OCI-LY3 (cell line): ENCODE measurements around the gene GJB2.

Experiments used
- EZH2phosphoT487 ChIP-seq: fragments of 200-600 bp; shearing (Covaris generic); IDR thresholded peaks from 2 replicates; pipeline ENCODE4 v1.6.1; 2018; ENCODE audit warnings: antibody characterized with exemption, mixed run types, low read depth
- TF ChIP-seq, protein P1 (sequence below): fragments of 200-600, 300-600 bp; sonication (generic); IDR thresholded peaks from 2 replicates; pipeline ENCODE4 v1.5.1; 2014; ENCODE audit warnings: antibody characterized with exemption, low read length, low read depth

DNA sequence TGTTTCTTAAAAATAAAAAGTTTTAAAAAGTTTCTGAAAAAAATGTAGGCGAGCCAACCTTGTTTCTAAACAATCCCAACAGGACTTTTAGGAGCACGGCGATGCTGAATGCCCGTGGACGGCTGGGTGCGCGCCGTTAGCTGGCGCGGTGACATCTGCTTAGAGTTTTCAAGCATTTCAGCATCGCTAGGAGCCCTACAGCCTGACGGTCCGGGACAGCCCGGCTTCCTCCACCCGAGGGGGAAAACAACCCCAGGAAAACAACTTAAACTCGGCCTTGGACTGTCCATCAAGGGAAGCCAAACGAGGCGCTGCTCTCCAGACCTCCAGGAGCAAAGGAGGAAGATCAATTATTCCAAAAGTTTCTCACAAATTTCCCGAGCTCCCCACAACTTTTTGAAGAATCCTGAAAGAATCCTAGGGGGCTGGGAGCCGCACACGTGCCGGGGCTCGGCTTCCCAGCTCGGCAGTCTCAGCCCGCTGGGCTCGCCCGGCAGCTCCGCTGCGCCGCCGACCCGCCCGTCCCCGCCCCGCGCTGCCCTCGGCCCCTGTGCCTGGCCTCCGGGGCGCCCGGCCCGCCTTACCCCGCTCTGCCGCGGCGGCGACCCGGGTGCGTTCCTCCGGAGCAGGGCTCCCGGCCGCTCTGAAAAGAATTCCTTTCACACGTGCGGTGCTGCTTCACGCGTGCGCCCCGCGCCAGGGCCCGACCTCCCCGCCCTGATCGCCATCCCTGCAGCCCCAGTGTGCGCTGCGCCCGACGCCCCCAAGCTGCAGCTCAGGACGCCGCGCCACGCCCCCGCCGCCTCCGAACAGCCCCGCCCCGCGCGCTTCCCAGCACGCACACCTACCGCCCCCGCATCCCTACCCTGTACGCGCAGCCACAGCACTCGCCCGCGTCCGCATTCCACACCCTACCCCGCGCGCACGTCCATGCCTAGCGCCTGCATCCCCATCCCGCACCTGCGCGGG, 32.1 kb downstream of the GJB2 start, which contains the start of gene GJA3:
- TF ChIP-seq, protein P1, sequence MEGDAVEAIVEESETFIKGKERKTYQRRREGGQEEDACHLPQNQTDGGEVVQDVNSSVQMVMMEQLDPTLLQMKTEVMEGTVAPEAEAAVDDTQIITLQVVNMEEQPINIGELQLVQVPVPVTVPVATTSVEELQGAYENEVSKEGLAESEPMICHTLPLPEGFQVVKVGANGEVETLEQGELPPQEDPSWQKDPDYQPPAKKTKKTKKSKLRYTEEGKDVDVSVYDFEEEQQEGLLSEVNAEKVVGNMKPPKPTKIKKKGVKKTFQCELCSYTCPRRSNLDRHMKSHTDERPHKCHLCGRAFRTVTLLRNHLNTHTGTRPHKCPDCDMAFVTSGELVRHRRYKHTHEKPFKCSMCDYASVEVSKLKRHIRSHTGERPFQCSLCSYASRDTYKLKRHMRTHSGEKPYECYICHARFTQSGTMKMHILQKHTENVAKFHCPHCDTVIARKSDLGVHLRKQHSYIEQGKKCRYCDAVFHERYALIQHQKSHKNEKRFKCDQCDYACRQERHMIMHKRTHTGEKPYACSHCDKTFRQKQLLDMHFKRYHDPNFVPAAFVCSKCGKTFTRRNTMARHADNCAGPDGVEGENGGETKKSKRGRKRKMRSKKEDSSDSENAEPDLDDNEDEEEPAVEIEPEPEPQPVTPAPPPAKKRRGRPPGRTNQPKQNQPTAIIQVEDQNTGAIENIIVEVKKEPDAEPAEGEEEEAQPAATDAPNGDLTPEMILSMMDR = no peak
- no peak for TF ChIP-seq EZH2phosphoT487
